ENCODE results near the gene PRPF8. TPM values are rescaled to one million over a fixed set of nuclear protein-coding genes. Genes with fewer than 3 reads are reported as not detected.

PRPF8 gene
- total and polyA plus RNA-seq, 2 of the 13 experiments (the other 11 are each of a cell fraction or from before 2014, with no cell fraction given): 112 to 179 TPM

DNA sequence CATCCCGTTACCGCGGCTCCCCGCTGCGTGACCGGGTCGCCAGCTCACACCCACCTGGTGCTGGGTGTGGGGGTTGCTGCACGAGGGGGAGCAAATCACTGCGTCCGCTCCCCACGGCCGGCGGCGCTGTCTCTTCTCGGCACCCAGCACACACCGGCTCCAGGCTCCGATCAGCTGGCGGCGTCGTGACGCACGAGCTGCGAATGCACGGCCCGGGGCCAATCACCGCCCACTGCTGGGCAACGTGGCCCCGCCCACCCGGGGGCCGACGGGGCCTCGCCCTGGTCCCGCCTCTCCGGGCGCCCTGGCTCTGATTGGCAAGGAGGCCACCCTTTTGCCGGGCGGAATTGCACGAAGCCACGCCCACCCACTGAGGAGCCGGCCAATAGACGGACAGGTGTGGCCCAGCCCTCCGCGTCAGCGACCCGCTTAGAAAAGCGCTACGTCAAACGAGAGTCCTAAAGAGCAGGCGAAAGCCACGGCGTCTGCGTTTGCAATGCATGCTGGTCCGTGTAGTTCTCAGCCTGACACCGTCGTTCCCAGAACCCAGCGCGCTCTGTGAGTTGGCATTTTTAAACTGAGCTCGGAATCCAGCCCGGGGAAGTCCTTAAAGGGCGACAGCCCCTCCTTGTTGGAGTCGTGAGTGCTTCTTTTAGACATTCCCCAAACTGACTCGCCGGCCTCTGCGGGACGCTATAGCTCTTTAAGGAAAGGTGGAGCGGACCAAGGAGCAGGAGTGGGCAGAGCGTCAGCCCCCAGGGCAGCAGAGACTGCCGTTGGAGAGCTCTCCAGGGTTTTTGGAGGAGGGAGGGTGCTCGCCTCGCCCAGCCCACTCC lies 31.6 kb upstream of the PRPF8 start (continued):
- no peak for TF ChIP-seq GLI4 (CRISPR knock-in tag; IDR thresholded peaks at IDR 0.05; ENCODE audit: borderline replicate concordance)
- no peak for TF ChIP-seq ZBTB49 (CRISPR knock-in tag; IDR thresholded peaks at IDR 0.05; ENCODE audit: borderline replicate concordance)
- peak; percentile 100 for TF ChIP-seq NFYB (CRISPR knock-in tag; IDR thresholded peaks at IDR 0.05)
- TF ChIP-seq ZNF18 (CRISPR knock-in tag; IDR thresholded peaks at IDR 0.05; ENCODE audit: insufficient replicate concordance): no peak
- TF ChIP-seq TIGD3 (CRISPR knock-in tag; IDR thresholded peaks at IDR 0.05; ENCODE audit: borderline replicate concordance): no peak
- no peak for TF ChIP-seq ZBTB38 (CRISPR knock-in tag; IDR thresholded peaks at IDR 0.05)
- TF ChIP-seq PCBP1 (IDR thresholded peaks at IDR 0.05; ENCODE audit: borderline replicate concordance, low read depth, low read length): no peak; the same call in 1 of the 2 replicates
- TF ChIP-seq, protein P1, sequence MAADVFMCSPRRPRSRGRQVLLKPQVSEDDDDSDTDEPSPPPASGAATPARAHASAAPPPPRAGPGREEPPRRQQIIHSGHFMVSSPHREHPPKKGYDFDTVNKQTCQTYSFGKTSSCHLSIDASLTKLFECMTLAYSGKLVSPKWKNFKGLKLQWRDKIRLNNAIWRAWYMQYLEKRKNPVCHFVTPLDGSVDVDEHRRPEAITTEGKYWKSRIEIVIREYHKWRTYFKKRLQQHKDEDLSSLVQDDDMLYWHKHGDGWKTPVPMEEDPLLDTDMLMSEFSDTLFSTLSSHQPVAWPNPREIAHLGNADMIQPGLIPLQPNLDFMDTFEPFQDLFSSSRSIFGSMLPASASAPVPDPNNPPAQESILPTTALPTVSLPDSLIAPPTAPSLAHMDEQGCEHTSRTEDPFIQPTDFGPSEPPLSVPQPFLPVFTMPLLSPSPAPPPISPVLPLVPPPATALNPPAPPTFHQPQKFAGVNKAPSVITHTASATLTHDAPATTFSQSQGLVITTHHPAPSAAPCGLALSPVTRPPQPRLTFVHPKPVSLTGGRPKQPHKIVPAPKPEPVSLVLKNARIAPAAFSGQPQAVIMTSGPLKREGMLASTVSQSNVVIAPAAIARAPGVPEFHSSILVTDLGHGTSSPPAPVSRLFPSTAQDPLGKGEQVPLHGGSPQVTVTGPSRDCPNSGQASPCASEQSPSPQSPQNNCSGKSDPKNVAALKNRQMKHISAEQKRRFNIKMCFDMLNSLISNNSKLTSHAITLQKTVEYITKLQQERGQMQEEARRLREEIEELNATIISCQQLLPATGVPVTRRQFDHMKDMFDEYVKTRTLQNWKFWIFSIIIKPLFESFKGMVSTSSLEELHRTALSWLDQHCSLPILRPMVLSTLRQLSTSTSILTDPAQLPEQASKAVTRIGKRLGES (CRISPR knock-in tag; IDR thresholded peaks at IDR 0.05; ENCODE audit: borderline replicate concordance): no peak
- TF ChIP-seq MLLT10 (CRISPR knock-in tag; IDR thresholded peaks at IDR 0.05): no peak
- TF ChIP-seq ZNF674 (CRISPR knock-in tag; IDR thresholded peaks at IDR 0.05; ENCODE audit: low read depth): no peak
- TF ChIP-seq ZNF577 (CRISPR knock-in tag; IDR thresholded peaks at IDR 0.05; ENCODE audit: borderline replicate concordance, low read depth): no peak
- TF ChIP-seq FIP1L1 (IDR thresholded peaks at IDR 0.05; ENCODE audit: borderline replicate concordance, insufficient read depth, low read depth, low read length): no peak
- TF ChIP-seq ARID2 (CRISPR knock-in tag; IDR thresholded peaks at IDR 0.05; ENCODE audit: borderline replicate concordance): no peak
- no peak for TF ChIP-seq EEA1 (CRISPR knock-in tag; IDR thresholded peaks at IDR 0.05; ENCODE audit: borderline replicate concordance)
- TF ChIP-seq KDM5B (CRISPR knock-in tag; IDR thresholded peaks at IDR 0.05; ENCODE audit: borderline replicate concordance): peak; percentile 30; the same call in 1 of the 2 replicates
- TF ChIP-seq BHLHE40 (IDR thresholded peaks at IDR 0.05; ENCODE audit: low read length): peak; percentile 34; the same call in 1 of the 2 replicates
- no peak for TF ChIP-seq ZSCAN22 (CRISPR knock-in tag; IDR thresholded peaks at IDR 0.05)
